ENCODE data around the gene PIH1D2.

The PIH1D2 gene

DNA sequence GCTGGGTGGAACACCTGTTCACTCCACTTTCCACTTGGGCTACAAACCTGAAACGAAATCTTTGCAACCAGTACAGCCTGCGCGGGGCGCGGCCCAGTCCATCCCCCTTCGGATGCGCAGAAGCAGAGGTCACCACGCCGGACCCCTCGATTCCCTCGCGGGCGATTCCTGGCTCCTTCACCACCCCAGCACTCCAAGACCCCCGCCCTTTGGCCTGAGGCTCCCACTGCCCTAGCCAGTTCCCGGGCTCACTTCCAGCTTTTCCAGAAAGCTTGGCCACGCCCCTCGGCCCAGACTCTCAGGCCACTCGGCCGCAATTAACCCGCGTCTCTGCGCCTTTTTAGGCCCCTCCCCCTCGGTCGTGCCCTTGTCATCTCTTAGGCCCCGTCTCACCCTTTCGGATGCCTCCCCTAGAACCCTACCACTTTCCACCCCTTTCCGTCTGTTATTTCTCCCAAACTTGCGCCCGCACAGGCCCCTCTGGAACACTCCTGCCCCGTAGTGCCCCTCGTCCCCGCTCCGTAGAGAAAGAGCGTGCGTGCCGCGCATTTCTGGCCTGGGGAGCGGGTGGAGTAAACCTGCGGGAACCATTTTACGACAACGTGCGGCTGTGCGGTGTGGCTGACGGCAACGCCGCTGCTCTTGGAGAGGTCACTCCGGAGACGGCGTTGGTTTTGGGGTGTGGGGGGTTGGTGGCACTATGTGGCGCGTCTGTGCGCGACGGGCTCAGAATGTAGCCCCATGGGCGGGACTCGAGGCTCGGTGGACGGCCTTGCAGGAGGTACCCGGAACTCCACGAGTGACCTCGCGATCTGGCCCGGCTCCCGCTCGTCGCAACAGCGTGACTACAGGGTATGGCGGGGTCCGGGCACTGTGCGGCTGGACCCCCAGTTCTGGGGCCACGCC lies 48.8 kb downstream of the PIH1D2 start, which contains the start of gene DLAT (continued):
- no peak for TF ChIP-seq REST (tag by site-specific recombination; IDR thresholded peaks at IDR 0.05)

DNA sequence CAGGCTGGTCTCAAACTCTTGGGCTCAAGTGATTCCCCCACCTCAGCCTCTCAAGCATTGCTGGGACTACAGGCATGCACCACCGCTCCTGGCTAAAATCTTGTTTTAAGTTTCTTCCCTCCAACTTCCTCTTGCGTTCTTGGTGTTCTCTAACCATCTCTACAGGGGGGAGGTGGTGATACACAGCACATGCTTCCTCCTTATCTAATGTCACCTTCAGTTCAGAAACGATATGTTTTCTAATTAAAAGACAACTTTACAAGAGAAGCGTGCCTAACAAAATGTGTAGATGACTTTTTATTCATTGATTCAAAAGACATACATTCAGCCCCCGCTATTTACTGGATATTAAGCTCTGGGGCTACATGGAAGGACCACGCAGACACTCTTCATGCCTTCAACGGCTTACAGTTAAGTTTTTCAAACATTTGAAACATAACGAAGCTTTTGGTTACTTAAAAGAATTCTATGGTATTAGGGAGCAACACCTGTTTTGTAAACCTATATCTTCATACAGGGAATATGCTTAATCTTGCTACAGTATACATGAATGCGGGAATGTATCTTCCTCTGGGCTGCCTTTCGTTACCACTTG lies 49.5 kb downstream of the PIH1D2 start:
- CTCF ChIA-PET = interaction anchor here (0.6 to 2.4 kb wide), 5 partner anchors 89 to 192 kb away, joined by 3 to 10 read pairs (median 4); partner anchors contain the start of gene ALG9
- TF ChIP-seq ZNF585B (tag by site-specific recombination; IDR thresholded peaks at IDR 0.05) = no peak
- TF ChIP-seq ZNF354C (tag by site-specific recombination; IDR thresholded peaks at IDR 0.05; ENCODE audit: borderline replicate concordance, low read depth) = no peak
- no peak for TF ChIP-seq ZNF394 (tag by site-specific recombination; IDR thresholded peaks at IDR 0.05; ENCODE audit: borderline replicate concordance)
- TF ChIP-seq, protein P1, sequence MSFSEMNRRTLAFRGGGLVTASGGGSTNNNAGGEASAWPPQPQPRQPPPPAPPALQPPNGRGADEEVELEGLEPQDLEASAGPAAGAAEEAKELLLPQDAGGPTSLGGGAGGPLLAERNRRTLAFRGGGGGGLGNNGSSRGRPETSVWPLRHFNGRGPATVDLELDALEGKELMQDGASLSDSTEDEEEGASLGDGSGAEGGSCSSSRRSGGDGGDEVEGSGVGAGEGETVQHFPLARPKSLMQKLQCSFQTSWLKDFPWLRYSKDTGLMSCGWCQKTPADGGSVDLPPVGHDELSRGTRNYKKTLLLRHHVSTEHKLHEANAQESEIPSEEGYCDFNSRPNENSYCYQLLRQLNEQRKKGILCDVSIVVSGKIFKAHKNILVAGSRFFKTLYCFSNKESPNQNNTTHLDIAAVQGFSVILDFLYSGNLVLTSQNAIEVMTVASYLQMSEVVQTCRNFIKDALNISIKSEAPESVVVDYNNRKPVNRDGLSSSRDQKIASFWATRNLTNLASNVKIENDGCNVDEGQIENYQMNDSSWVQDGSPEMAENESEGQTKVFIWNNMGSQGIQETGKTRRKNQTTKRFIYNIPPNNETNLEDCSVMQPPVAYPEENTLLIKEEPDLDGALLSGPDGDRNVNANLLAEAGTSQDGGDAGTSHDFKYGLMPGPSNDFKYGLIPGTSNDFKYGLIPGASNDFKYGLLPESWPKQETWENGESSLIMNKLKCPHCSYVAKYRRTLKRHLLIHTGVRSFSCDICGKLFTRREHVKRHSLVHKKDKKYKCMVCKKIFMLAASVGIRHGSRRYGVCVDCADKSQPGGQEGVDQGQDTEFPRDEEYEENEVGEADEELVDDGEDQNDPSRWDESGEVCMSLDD (tag by site-specific recombination; IDR thresholded peaks at IDR 0.05) = no peak
- no peak for TF ChIP-seq GLI4 (tag by site-specific recombination; IDR thresholded peaks at IDR 0.05)
- TF ChIP-seq, protein P2, sequence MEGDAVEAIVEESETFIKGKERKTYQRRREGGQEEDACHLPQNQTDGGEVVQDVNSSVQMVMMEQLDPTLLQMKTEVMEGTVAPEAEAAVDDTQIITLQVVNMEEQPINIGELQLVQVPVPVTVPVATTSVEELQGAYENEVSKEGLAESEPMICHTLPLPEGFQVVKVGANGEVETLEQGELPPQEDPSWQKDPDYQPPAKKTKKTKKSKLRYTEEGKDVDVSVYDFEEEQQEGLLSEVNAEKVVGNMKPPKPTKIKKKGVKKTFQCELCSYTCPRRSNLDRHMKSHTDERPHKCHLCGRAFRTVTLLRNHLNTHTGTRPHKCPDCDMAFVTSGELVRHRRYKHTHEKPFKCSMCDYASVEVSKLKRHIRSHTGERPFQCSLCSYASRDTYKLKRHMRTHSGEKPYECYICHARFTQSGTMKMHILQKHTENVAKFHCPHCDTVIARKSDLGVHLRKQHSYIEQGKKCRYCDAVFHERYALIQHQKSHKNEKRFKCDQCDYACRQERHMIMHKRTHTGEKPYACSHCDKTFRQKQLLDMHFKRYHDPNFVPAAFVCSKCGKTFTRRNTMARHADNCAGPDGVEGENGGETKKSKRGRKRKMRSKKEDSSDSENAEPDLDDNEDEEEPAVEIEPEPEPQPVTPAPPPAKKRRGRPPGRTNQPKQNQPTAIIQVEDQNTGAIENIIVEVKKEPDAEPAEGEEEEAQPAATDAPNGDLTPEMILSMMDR (tag by site-specific recombination; IDR thresholded peaks at IDR 0.05) = no peak
- TF ChIP-seq ZNF280D (tag by site-specific recombination; IDR thresholded peaks at IDR 0.05) = no peak
- TF ChIP-seq ZNF121 (tag by site-specific recombination; IDR thresholded peaks at IDR 0.05) = no peak
- TF ChIP-seq ZNF629 (tag by site-specific recombination; IDR thresholded peaks at IDR 0.05) = no peak
- no peak for TF ChIP-seq SP3 (tag by site-specific recombination; IDR thresholded peaks at IDR 0.05)
- no peak for TF ChIP-seq BCL11B (tag by site-specific recombination; IDR thresholded peaks at IDR 0.05; ENCODE audit: low read depth)
- no peak for TF ChIP-seq GLIS2 (tag by site-specific recombination; IDR thresholded peaks at IDR 0.05)
- no peak for TF ChIP-seq HIC1 (tag by site-specific recombination; IDR thresholded peaks at IDR 0.05)
- no peak for TF ChIP-seq ZBTB17 (tag by site-specific recombination; IDR thresholded peaks at IDR 0.05)
- TF ChIP-seq ZNF571 (tag by site-specific recombination; IDR thresholded peaks at IDR 0.05) = no peak
- no peak for TF ChIP-seq ZBTB44 (tag by site-specific recombination; IDR thresholded peaks at IDR 0.05)
- TF ChIP-seq YY2 (tag by site-specific recombination; IDR thresholded peaks at IDR 0.05) = no peak

More for the DNA sequence above, 49.5 kb downstream of the PIH1D2 start:
- H3K4me3 ChIP-seq (ENCODE audit: low read depth, low read length) = peak overlapping the region; percentile 98
- H3K9me3 ChIP-seq (ENCODE audit: control insufficient read depth, insufficient read depth, low read depth, low read length) = no peaks in the 10 kb centered on the region
- H3K36me3 ChIP-seq (ENCODE audit: control insufficient read depth in 2 of 2, insufficient read depth in 1 of 2, low read length in 2 of 2) = peaks cover 0 to 35% of the 10 kb centered on the region in 2 experiments; a peak in 1 of 3 replicates
- no peaks in the 10 kb centered on the region for H3K4me1 ChIP-seq (ENCODE audit: control insufficient read depth, insufficient read depth, low read length)
- H3K27ac ChIP-seq (ENCODE audit: extremely low read depth, low read depth, low read length) = peak overlapping the region; percentile 77; the same call in 1 of the 2 replicates
- POLR2A ChIA-PET = interaction anchor here (0.7 to 1.0 kb wide), 3 partner anchors 15 to 90 kb away, joined by 3 read pairs; no protein-coding TSS in a partner anchor
